Kidney tubule cell (primary cell): Measurements from ENCODE around the gene CLDN14.

ENCODE experiments used
- DNase-seq: peaks from one replicate; pipeline ENCODE4 v3.0.0-alpha.2; 2018; ENCODE audit warnings: low spot score

CLDN14 gene

GRCh38 chr21:36479415-36480402, at the start of gene CLDN14:
Gene CLDN14 (minus strand): TSS chr21:36480122. CDS start chr21:36461695, 18,427 bp downstream.
- peak; percentile 12 for DNase-seq

- no peak for DNase-seq
Measured at GRCh38 chr21:36528716-36529115, 48.8 kb upstream of the CLDN14 start.

GRCh38 chr21:36527317-36527716, 47.4 kb upstream of the CLDN14 start:
- no peak for DNase-seq

DNA sequence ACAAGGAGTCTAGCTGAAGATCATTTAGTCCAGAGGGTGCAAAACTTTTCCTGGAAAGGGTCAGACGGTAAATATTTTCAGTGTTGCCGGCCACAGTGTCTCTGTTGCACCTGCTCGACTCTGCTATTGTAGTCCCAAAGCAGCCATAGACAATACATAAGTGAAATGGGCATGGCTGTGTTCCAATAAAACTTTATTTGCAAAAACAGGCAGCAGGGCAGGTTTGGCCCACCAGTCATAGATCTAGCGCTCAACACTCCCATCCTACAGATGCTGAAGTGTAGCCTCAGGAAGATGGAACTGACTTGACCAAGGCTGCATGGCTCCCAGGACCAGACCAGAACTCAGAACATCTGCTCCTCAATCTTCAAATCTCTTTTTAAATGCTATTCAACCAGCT, 46.2 kb upstream of the CLDN14 start:
- DNase-seq: no peak

GRCh38 chr21:36524477-36524876, 44.6 kb upstream of the CLDN14 start:
- DNase-seq: no peak

DNA sequence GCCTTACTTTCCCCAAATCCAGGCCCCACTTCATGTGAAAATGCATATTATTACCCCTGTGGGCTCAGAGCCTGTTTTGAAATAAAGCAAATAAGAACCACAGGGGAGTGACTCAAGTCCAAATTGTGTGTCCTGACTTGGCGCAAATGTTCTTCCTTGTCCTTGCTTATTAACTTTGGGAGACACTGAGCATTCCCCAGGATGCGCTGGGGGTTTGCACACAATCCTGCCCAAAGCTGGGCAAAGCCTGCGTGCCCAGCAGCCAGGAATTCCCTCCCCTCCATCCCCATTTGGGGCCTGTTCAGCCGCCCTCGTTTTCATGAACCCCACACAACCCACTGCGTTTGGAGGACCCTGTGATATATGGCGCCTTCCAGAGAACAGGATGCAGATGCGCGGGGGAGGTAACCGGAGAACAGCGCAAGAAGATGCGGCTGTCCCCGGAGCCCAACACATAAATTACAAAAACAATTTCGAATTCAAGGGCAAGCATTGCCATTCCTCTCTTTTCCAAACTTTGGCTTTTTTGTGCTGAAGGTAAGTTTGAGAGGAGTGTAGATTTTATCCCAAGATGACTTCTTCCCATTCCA, 42.4 kb upstream of the CLDN14 start:
- no peak for DNase-seq

- DNase-seq: no peak
Measured at GRCh38 chr21:36518883-36519492, 39.1 kb upstream of the CLDN14 start.

GRCh38 chr21:36517366-36518075, 37.6 kb upstream of the CLDN14 start:
- DNase-seq: no peak

- DNase-seq: no peak
Measured at GRCh38 chr21:36516281-36516680, 36.4 kb upstream of the CLDN14 start.

DNA sequence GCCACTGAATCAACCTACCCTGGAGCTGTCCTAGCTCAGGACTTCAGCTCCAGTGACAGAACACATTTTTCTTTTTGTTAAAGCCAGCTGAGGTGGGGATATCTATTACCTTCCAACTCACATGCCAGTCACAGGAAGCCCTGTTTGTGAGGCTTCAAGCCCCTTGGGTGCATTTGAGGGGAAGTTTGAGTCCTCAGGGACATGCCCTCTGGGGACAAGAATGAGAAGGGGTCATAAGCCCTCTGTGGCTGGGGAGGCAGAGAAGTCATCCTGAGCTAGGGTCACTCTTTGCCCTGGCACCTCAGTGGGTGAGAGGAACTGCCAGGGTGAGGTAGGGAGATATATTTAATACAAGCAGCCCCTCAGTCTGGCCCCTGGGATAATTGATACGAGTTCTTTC, 33.5 kb upstream of the CLDN14 start:
- DNase-seq: no peak

DNA sequence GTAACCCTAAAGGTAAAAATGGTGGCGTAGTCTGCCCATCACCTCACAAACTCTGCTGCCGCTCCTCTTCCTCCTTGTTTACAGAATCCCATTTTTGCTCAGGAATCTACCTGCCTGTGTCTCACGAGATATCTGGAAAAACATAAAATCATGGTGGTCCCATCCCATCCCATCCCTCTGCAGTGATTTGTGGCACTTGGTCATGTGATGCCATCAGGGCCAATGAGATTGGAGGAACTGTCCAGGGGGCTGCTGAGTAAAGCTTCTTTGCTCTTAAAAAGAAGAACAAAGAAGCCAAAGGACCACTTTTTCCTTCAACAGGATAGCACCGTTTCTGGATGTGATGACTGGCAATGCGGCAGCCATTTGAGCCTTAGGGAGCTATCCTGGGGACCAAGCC, 33.0 kb upstream of the CLDN14 start:
- no peak for DNase-seq

DNA sequence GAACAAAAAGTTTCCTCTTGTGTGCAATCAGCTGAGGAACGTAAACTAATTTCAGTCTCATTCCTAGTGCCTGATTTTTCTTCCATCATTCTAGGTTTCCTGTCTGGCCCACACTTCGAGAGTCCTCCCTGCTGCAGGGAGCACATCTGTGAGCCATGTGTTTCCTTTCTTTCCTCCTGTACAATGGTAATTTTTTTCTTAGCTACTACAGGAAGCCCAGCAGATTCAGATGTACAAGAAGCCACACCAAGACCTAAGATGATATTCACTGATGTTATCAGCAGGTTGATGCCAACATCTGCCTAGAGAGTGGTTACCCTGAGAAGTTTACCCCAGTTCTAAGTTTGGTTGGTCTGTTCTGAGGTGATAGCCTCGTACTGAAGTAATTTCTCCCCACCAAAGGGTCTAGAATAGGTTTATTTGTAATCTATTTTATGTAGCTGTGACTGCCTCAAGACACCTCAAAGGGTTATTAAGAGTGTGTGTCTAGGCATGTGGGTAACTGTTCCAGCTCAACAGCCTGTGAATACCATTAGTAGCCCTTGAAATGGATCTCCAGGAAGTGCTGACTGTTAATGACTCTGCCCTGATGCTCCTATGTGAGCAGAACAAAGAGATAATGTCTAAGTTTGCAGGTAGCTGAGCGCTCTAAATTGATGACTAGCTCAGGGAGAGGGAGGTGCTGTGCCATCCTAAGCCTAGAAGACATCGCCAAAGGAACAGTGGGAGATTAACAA, 31.7 kb upstream of the CLDN14 start:
- DNase-seq: peak; percentile 53

DNA sequence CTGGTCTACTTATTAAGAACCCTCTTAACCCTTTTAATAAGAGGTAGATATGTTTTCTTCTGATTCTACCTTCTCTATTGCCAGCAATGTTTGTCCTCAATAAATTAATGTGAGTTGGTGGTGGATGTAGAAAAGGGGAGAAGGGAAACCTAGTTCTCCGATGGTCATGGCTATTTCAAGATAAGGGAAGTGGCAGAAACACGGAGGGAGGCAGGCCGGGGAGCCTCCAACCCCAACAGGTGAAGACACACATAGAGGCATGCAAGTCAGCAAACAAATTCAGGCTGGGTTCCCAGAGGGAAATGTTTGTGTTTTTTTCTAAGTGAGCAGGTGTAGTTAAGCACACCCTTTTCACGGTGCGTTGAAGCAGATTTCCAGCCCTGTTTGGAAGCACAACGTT, 31.0 kb upstream of the CLDN14 start:
- DNase-seq: no peak

GRCh38 chr21:36509973-36510664, 30.2 kb upstream of the CLDN14 start:
- DNase-seq: peak; percentile 70

DNA sequence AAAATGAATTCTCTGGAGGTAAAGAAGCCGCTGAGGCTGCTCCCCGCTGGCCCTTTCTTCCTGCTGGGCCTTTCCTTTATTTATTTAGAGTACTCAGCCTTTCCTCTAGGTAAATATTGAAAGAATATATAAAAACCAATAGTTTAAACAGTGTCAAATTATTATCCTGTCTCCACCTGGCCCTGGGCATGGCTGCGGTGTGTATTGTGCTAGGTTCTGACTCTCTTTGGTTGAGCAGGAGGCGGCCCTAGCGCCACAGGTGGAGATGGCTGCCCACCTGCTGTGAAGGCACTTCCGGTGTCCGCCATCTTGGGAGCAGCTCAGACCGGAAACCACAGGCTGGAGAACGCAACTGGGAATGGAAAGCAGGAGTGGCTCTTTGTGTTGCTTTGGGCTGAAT, 29.0 kb upstream of the CLDN14 start:
- no peak for DNase-seq

- DNase-seq: no peak
Measured at GRCh38 chr21:36507397-36508018, 27.6 kb upstream of the CLDN14 start.

DNA sequence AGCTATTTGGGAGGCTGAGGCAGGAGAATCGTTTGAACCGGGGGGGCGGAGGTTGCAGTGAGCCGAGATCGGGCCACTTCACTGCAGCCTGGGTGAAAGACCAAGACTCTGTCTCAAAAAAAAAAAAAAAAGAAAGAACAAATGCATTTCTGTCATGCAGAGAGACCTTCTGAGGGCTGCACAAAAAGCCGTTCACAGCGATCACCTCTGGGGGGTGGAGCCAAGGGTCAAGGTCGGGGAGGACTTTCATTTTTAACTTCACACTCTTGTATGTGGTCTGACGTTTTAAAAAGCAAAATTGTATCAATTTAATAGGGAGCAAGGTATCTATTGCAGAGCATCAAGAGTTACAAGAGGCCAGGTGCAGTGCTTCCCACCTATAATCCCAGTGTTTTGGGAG, 26.6 kb upstream of the CLDN14 start:
- DNase-seq: no peak

DNA sequence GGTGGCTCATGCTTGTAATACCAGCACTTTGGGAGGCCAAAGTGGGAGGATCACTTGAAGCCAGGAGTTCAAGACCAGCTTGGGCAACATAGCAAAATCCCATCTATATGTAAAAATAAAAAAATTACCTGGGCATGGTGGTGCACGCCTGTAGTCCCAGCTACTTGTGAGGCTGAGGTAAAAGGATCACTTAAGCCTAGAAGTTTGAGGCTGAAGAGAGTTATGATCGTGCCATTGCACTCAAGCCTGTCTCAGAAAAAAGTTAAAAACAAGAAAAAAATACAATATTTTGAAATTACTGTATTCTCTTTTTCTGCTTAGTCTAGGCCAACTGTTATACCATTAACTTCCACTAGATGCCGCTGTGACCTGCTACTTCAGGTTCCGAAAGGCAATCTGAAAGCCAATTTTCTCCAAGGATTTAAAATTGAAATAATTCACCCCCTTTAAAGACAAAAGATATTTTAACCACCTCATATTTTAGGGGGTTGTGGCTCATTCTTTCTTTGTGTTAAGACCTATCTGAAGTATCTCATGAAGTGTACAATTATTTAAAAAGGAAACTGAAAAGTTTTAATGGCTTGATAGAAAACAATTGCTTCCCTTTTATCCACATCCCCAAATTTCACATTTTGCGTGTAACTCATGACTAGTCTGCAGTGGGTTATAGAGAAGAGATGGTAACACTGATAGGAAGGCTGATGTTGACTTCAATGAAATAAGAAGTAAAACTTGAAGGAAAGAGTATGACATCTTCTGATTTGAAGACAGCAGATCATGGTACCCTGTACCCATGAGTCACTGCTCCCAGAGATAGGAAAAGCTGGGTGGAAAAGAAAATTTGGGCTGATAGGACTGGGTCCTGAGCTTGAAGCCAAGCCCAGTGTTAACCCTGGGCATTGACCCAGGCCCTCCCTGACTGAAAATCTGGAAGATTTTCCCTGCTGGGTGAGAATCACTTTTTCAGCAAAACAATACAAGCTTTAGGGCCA, 24.4 kb upstream of the CLDN14 start:
- peak; percentile 51 for DNase-seq

DNA sequence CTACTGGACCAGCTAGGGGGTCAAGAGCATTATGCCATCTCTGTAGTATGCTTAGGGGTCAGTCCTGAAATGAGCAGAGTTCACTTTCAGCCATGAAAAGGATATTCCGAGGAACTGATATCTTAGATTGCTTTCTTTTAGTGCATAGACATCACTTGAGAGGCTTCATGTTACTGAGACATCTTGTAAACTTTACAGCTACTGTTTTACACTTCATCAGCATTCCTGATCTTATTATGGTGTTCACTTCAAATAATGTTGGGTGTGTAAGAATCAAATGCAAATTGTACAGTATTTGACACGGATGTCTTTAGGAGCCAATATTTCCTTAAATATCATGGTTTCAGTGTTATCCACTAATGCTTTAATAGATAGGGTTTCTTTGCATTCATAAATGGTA, 22.4 kb upstream of the CLDN14 start:
- no peak for DNase-seq

GRCh38 chr21:36501589-36501892, 21.6 kb upstream of the CLDN14 start:
- DNase-seq: no peak
